NCI-H2081 (cell line): Measurements from ENCODE around the gene WIPF2.

Experiments used
- DNase-seq, 2 experiments: peaks; one replicate each; lab custom pipeline; 2025; lab: John Stamatoyannopoulos, UW

WIPF2 gene

DNA sequence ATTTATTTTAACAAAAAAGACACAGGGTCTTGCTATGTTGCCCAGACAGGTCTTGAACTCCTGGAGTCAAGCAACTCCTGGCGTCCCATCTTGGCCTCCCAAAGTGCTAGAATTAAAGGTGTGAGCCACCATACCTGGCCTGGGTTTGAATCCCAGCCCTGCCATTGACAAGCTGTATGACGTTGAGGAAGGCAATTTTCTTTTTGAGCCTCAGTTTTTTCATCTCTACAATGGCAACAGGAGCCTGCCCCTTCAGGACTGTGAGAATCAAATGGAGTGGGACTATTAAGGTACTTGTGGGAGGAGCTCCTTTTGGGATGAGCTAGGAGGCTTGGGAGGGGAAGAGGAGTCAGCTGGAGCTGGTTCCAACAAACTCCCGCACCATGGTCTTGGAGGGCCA lies 96.1 kb downstream of the WIPF2 start:
- no peak for DNase-seq

DNA sequence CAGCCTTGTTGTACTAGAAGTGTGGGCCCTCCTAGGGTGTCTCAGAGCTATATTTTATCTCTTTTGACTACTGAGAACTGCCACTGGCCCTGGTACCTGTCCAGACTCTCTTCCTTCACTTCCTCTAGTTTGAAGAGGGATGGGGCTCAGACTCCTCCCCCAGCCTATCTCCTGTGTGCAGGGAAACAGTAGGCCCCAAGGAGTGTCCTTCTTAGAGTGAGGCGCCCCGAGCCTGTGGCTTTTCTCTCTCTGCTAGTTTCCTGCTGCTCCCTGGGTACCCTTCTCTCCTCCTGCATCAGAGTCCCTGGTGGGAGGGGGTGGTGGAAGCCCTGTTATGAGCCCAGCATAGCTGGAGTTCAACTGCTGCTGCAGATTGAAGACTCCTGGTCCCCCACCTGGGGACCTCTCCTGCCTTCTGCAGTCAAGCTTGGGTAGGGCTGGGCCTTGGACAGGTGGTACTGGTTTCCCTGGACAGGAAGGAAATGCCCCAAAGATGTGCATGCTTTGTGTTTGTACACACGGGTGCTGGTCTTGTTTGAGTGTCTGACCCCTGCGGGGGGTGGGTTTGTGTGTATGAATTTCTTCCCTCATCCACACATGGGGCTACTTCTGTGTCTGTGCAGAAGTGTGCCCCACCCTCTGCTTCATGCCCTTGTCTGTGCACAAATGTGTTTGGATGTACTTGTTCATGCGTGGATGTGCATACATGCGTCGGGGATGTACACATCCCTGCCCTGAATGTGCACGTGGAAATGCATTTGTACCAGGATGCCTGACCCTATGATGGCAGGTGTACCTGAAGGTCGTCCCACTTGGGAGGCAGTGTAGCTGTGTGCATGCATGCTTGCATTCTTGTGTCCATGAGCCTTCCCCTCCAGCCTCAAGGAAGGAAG lies 96.8 kb downstream of the WIPF2 start:
- DNase-seq = no peak

DNA sequence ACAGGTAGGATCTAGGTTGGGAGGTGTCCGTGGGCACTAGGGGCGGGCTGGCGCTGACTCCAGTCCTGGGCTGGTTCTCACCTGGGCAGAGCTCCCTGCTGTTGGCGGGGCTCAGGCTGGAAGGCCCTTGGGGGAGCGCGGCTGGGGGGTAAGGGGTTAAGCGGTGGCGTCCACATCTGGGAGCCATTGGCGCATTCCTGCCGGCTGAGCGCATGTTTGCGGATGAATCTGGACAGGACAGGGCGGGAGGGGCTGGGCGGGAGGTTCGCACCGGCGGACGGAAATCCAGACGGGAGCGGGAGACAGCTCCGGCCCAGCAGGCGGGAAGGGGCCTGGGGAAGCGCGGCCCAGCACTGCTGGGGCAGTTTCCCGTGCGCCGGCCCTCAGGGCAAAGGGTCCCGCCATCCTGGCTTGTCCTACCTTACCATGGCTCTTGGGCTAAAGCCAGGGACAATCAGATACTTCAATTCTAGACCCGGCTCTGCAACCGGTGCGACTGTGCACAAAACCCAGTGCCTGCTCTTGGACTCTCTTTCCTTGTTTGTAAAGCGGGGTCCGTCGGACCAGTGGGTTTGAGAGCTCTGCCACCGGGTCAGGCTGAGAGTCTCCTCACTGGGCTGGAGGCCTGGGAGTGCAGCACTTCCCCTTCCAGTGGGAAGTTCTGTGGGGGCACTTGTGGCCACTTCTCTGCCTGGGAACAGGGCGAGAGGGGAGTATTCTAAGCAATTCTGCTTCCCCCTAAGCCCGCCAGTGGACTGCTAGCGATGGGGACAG lies 97.7 kb downstream of the WIPF2 start:
- DNase-seq = no peak

DNA sequence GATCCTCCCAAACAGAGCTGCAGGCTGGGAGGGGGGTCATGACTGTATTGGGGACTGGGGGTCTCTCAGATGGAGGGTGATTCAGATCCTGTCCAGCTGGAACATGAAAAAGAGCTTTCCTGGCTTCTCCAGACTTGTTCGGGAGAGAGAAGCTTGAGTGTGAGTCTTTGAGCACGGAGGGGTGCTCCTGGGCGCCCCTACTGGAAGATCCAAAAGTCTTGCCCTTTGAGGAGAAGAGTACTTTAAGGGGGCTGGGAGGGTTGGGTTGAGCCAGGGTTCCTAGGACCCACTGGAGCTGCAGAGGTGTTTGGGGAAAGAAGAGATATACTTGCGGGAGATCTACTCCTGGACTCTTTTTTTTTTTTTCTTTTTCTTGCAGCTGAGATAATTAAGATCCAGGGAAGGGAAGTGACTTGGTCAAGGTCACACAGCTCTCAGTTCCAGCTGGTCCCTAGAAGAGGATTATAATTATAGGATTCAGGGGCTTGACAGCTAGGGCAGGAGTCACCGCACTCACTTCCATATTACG lies 98.3 kb downstream of the WIPF2 start:
- DNase-seq = no peak

DNA sequence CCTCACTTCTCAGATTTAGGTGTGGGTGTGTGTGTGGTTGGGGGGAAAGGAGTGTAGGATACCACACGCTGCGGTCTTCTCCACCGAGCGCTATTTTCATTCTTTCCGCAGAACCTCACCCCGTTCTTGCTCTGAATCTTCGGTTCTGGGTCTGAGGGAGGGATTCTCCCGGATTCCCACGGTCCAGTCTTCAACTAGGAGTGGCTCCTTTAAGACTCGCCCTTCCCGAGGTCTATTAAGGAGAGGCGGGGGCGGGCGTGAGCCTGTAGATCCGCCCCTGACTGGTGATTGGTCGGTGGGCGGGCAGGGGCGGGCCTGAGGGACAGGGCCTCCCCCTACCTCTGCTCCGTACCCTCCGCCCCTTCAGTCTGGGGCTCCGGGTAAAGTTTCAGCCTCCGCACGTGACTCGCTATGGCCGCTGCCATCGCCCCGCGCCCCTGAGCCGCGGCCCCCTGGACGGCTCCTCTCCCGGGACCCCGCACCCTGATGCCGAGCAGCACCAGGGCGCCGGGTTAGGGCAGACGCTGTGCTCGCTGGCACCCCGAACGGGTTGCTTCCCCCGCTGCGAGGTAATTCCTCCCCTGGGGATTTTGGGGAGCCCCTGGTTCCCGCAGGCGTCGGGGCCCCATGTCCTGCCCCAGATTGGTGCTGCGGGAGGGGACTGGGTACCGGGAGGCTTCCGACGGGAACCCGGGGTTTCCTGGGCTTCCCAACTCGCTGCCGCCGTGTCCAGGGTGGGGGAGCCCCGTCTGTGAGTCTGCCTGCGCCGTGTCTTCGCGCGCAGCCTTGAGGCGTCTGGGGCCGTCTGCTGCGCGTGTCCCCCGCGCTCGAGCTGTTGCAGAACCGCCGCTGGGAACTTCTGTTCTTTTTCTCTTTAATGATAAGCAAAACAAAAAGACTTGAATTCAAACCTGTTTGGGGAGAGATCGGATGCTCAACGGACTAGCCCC lies 99.1 kb downstream of the WIPF2 start:
- peak; percentile 95 to 96 for DNase-seq

DNA sequence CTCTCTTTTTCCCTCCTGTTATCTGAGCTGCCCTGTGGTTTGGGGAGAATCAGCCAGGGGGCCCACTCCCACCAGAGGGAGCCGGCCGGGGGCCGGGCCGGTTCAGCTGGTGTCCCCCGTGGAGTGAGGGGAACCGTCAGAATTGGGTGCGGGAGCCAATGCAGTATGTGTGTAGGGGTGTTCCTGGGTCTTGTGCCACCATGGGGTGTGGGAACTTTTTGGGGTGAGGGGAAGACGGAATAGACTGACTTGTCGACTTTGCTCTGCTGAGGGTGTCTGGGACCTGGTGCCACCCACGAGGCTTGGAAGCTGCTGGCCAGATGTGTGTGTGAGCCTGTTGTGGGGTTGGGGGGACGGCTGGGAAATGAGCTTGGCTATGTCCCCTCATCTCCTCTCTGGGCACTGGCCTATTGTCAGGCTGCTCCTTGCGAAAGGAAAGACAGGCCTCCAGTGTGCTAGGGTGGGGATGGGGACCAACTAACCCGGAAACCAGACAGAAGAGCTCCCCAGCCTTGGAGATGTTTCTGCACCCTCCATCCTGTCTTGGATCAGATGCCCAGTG lies 99.8 kb downstream of the WIPF2 start:
- DNase-seq = no peak

DNA sequence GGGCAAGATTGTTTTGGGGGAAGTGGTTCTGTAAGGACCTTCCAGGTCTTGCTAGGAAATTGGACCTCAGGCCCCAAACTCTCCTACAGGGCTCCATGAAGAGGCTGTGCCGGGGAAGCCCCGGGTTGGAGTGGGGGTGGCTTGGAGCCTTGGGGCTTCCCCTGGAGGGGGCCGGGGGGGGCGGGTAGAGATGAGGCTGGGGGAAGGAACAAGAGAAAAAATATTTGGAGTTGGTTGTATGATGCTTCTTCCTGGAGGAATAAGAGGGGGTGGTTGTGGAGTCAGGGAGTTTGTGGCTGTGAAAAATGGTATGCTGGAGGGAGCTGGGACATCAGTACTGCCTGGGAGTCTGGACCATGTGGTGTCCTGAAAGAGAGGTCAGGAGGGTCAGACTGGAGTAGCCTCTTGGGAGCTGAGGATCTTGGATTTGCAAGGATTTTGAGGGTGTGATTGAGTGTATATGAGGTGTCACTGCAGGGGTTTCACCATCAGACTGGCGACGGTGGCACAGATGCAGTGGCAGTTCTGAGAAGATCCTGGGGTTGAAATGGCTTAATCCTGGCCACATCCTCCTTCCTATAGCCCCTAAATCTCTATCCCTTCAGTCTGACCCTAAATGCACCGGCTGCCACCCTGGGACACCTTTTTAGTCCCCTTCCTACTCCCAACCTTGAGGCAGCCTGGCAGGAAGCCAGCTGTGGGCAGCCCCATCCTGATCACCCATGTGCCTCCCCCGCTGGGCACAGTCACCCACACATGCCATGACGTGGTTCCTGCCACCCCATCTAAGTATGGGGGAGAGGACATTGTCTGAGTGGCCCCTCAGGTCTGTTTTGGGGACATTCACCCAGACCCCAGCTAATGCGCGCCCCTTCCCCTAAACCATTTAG lies 100.8 kb downstream of the WIPF2 start:
- DNase-seq = no peak

DNA sequence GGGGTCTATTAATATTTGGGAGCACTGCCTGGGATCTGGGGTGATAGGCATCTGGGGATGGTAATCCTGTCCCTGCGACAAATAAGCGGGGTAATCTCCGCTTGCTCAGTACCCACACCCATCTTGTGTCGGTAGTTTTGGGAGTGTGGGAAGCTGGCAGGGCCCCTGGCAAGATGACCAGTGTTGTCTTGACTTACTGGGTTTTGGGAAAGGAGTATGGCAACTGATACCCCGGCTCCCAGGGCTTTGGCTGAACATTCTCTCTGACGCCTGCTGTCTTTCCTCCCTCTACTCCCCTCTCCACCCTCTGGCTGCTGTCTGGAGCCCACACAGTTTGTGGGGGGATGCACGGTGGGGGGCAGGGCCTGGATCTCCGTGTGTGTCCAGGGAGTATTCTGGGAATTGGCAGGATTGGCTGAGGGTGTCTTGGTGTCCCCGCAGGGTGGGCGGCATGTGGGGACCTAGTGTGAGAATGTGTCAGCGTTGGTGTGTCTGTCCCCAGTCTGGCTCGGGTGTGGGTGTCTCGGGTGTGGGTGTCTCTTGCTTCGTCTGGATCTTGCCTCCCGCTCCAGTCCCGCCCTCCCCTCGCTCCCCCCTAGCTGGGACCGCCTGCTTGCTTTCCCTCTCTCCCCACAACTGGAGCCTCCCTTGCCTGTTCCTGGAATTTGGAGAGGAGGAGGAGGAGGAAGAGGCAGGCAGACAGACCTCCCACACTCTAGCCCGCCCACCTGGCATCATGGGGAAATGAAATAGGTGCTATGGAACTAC lies 101.8 kb downstream of the WIPF2 start:
- DNase-seq = no peak

DNA sequence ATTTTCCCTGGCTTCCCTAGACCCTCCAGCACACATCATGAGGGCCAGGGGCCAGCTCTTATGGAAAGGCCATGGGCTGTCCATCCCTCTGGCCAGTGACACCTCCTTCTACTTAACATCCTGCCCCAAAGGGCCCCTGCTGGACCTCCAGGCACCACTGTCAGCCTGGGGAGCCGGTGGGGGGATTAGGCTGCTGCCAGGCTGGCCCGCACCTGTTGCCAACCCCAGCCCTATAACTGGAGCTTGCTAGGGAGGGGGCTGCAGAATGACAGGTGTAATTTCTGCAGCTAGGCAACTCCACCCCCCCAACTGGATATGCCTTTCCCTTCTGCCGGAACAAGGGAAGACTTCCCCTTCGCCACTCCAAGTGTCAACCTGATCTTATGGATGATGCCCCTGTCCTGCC lies 102.4 kb downstream of the WIPF2 start:
- peak; percentile 60 to 81 for DNase-seq

DNA sequence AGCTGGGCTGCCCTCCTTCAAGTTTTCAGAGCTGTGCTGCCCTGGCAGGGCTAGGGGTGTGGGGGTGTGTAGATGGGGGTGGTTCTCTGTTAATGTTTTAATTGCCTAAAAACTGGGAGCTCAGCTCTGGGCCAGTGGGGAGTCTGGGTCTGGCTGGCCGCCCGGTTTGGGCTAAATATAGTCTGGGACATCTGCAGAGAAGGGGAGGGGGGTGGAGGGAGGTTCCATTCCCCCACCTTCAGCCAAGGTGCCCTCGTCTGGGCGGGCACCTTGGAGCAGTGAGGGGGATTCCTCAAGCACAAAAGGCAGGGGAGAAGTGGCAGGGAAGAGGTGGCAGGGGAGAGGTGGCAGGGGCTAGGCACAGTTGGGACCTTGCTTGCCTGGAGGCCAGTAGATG lies 102.9 kb downstream of the WIPF2 start:
- peak; percentile 78 to 86 for DNase-seq

DNA sequence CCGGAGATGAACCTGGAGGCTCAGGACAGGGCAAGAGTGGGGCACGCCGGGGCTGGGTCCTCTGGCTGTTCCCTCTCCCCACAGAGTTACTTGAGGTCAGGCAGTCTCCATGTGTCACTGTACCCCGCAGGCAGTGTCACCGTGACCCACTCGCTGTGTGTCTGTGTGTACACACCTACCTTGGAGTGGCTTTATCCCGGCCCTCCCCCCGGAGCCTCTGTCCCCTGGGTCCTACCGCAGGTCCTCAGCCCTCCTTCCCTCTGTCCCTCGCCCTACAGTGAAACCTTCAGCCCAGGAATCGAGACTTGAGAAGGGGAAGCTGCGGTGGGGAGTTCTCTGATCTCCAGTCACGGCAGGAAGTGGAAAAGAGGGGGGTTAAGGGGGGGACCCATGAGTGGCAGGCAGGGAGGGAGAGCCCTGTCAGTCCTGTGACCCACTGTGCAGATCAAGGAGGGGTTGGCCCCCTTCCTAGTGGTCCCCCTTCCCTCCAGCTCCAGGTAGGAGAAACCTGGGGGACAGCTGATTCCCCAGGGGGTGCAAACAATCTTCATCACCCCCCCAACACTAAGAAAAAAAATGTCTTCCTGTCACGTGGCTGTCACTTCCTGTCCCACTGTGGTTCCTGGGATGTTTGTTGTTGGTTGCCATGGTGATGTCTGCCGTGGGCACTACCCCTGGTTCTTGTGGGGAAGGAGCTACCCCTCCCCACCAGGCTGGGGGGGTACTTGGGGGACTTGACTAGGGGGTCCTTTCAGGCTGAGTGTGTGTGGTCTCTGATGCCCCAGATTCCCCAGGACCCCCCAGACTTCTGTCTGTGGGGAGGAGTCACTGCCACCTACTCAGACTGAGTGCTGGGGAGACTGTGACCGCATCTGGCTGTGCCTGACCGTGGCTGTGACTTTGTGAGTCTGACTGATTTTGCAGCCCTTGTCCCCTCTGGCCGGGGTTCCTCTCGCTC lies 103.5 kb downstream of the WIPF2 start:
- DNase-seq = peak; percentile 59 to 74

DNA sequence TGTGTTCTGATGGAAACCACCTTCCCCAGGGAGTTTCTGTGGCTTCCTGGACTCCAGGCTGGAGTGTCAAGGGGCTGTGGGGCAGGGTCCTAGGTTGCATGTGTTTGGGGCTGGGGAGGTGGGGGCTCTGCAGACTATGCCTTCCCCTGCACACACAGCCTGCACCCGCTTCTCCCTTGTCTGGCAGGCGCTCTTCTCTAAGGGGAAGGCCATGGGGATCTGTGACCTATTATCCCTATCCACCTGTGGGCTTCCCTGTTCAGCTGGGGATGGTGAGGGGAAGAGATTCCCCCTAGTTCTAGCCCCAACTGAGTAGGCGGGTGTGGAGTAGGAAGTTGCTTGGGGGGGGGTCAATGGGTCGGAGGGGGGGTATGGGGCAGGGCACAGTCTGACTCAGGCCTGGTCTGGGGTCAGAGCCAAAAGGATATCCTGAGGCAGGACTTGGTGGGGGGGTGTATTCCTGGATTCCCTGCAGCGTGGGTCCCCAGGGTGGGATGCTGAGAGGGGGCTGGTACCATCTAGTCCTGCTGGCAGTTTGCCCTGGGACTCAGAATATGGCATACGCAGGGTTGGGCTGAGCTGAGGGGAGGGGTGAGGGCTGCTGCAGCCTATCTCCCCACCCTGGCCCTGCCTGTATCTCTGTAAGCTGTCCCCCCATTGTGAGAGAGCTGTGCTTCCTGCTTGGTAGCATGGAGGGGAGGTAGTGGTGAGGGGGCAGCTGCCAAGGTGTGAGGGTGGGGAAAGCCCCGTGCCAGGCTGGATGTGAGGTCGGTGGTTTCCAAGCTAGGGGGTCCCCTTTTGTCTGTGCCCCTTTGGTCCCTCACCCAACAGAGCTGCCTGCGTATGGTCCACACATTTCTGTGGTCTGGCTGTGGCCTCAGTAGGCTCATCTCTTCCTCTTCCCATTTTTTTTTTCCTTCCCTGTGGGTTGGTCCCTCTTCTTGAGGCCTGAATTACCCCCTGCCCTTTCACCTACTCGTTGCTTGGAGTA lies 104.6 kb downstream of the WIPF2 start:
- no peak for DNase-seq

DNA sequence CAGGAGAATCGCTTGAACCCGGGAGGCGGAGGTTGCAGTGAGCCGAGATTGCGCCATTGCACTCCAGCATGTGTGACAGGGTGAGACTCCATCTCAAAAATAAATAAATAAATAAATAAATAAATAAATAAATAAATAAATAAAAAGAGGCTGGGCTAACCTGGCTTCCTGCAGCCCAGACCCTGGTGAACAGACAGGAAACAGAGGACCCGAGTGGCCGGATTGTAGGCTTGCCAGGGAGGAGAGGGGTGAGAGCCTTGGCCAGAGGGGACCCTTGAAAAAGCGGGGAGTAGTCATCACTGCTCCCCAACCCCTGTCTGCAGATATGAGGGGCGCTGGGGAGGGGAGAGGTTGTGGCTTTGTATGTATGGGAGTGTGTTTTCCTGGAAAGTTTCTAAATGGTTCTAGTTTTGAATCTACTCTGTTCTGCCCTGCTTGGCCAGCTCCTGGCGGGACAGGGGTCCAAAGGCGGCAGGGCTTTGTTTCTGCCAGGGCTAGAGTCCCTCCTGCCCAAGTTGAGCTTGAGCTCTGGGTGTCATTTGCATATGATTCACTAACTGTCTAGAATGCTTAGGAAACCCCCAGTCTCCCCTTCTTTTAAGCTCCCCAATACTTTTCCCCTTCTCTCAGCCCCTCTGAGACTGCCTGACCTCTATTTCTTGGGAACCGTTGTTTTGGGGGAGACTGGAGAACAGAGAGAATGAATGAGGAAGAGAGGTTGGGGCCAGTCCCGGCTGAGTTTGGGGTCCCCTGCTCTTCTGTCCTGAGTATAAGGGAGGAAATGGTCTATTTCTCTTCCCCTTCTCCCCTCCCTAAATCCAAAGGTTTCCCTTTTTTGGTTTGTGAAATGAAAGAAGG lies 106.3 kb downstream of the WIPF2 start:
- no peak for DNase-seq

DNA sequence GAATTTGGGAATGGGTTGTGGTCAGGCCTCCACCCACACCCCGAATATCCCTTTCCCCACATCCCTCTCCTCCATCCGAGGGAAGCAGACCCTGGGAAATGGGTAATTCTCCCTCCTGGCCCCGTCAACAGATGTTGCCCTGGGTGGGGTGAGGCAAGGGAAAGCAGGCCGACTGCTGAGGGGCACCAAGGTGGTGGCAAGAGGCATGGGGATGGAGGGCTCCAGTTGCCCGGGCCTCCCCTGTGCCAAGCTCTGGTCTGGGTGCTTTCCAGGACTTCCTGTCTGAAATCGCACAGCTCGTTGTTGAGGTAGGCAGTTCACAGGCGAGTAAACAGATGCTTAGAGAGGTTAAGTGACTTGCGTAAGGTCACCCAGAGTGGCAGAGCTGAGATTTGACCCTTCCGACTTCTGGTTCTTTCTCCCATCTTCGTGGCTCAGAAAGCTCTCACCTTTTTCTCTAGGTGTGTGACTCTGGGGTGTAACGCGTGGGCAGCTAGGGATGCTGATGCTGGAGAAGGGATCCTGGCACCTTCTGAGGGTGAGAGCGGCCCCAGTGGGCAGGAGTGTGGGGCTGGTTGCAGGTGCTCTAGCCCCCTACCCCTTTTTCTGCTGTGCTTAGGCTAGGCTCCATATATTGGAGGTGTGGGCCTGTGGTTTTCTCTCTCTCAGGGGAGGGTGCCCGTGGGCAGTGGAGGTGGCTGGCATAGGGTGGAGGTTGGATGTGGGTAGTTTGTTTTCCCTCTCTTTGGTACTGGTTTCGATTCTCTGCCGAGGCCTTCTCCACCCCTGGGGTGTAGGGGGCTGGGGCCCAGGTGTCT lies 107.1 kb downstream of the WIPF2 start:
- no peak for DNase-seq

DNA sequence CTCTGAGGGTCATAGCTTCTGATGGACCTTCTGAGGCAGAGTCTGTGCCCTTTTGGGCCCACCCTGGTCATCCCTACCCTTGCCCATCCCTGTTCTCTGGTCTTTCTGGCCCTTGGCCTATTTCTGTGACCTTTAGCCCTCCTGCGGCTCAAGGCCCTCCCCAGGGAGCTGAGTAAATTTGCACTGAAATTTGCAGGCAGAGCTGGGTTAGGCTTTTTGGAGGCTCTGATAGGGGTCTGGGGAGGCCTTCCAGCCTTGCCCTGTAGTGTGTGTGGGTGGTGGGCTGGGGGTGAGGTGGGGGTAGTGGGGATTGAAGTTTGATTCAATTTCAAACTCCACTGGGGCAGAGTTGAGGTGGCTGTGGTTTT lies 107.7 kb downstream of the WIPF2 start:
- DNase-seq = no peak
